ENCODE measurements around the gene LARGE2.

- TF ChIP-seq CTCF (conservative IDR thresholded peaks at IDR 0.05; ENCODE audit: low read depth in 2 of 2) (no peak), STAT1 (IDR thresholded peaks at IDR 0.05; ENCODE audit: unreplicated experiment) (no peak)
Measured at GRCh38 chr11:45959851-45960250, 37.4 kb downstream of the LARGE2 start.
